T-helper 17 cell (primary cell): ENCODE data around the gene RHBDL1. TPM values are rescaled to one million over a fixed set of nuclear protein-coding genes. Genes with fewer than 3 reads are reported as not detected.

ENCODE experiments used
- ATAC-seq: fragments of 150-1000 bp; cut with Tn5 transposase; 2 replicates; pipeline ENCODE4 v1.10.0; 2021; ENCODE audit warnings: mild to moderate bottlenecking, moderate library complexity
- DNase-seq, 3 donors: peaks; one replicate each; pipeline versions ENCODE4 v3.0.0 to v3.0.0-alpha.2; 2020 to 2021
- H3K9me3 ChIP-seq: one replicate; pipeline ENCODE4 v1.7.0; 2013; ENCODE audit warnings: low read length, mild to moderate bottlenecking; ENCODE audit not compliant: control insufficient read depth, poor library complexity, severe bottlenecking
- H3K27ac Mint-ChIP-seq: one replicate; pipeline ENCODE4 v1.8.0; 2022; ENCODE audit warnings: mild to moderate bottlenecking, moderate library complexity, mixed read lengths
- H3K27me3 Mint-ChIP-seq: one replicate; pipeline ENCODE4 v1.8.0; 2022; ENCODE audit warnings: mixed read lengths
- H3K36me3 Mint-ChIP-seq: one replicate; pipeline ENCODE4 v1.8.0; 2022; ENCODE audit warnings: low read depth, mixed read lengths
- H3K4me1 Mint-ChIP-seq: one replicate; pipeline ENCODE4 v1.8.0; 2022; ENCODE audit warnings: mild to moderate bottlenecking, mixed read lengths
- H3K4me3 Mint-ChIP-seq: one replicate; pipeline ENCODE4 v1.8.0; 2022; ENCODE audit warnings: mild to moderate bottlenecking, moderate library complexity, mixed read lengths
- total RNA-seq, 4 donors: library from RNA in 2 of 4; stranded (reverse) in 2 of 4; gene quantifications; one replicate each; pipeline ENCODE4 v1.2.3 and lab custom pipeline; 2022 to 2026

RHBDL1 gene
- total RNA-seq, 2 donors from 2014 or later = 5.7 to 5.9 TPM

DNA sequence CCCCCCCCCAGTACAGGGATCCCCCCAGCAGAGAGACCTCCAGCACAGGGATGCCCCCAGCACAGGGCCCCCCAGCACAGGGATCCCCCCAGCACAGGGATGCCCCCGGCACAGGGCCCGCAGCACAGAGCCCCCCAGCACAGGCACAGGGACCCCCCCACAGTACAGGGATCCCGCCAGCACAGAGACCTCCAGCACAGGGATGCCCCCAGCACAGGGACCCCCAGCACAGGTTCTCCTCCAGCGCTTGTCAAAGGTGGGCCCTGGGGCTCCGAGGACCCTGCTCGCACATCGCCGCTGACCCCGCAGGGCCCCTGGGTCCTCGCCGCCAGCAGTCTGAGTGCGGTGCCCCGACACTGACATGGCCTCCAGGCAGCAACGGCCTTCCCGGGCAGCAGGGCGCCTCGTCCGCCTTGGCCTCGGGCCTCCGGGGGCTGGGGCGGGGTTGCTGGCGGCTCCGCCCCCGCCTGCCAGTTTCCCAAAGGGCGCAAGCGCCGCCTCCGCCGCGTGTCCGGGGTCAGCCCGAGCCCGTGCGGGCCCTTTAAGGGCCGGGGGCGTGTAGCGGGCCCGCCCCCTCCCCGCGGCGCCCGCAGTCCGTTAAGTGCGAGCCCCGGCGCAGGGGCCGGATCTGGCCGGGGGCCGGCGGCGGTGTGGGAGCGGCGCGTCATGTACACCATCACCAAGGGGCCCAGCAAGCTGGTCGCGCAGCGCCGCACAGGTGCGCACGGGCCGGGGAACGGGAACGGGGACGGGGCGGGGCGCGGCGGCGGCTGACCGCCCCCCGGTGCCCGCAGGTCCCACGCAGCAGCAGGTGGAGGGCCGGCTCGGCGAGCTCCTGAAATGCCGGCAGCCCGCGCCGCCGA, 33.9 kb upstream of the RHBDL1 start, which contains the start of gene MCRIP2:
Gene MCRIP2, plus strand, starts transcription at position 503 of the 863 bp plus-strand sequence. Its CDS starts 164 bp downstream, at position 667.
- Mint-ChIP-seq H3K36me3 (peaks cover 2% of the 10 kb centered on the region), H3K4me1 (peaks cover 12% of the 10 kb centered on the region), H3K27me3 (peaks cover 4% of the 10 kb centered on the region), H3K4me3 (peak within 1 kb of the TSS; percentile 76), H3K27ac (peak within 1 kb of the TSS; percentile 41)
- H3K9me3 ChIP-seq = no peaks in the 10 kb centered on the region
- ATAC-seq (peak; percentile 33), DNase-seq (peak in 2 of 3 donors; percentile 52 to 57)

DNA sequence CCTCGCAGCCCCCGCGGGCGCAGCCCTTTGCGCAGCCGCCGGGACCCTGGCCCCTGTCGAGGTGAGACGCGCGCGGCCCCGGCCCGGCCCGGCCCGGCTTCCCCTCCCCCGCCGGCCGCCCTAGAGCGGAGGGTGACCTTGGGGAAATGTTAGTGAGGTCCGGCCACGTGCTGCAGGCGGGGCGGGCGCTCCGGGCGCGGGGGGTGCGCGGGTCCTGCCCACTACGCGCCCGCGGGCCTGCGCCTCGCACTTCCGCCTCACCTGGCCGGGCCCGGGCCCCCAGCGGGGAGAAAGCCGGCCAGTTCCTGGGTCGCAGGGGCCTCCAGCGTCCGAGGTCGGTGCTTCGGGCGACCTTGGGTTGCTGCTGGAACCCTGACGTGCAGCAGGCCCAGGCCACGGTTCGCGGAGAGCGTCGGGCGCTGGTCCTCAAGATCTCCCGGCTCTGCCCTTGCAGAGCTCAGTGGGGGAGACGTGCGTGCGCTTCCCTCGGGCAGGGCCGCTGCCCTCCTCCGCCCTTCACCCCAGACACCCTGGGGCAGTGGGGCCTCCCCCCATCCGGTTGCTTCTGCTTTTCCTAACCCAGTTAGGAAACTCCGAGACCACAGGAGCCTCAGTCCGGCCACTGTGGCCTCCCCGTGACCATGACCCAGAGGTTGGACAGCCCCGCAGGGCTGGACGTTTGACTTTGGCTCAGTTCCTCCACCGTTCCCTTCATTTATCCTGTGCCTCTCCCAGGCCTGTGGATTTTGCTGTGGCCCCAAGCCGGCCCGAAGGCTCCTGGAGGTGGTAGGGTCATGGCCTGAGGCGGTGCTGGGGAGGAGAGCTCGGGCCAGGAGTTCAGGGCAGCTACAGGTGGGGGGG, 33.1 kb upstream of the RHBDL1 start:
- H3K4me3 Mint-ChIP-seq = peak overlapping the region; percentile 76
- peaks cover 9% of the 10 kb centered on the region for H3K4me1 Mint-ChIP-seq
- ATAC-seq (peak; percentile 48), DNase-seq (no peak)
- no peaks in the 10 kb centered on the region for H3K27me3 Mint-ChIP-seq
- no peaks in the 10 kb centered on the region for H3K9me3 ChIP-seq
- peak overlapping the region; percentile 41 for H3K27ac Mint-ChIP-seq
- H3K36me3 Mint-ChIP-seq = no peaks in the 10 kb centered on the region

DNA sequence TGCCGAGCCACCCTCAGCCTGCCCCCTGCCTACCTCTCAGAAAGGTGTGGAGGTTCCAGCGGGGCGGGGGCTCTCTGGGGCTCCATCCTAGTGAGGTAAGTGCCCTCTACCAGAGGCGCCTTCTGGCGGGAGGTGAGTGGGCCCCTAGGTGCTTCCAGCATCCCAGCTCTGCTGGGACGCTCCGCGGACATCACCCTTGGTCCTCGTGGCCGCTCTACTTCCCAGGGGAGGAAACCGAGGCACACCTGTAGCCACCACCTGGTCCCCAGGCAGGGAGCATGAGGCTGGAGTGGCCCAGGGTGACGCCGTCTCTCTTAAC, 32.5 kb upstream of the RHBDL1 start:
- no peak for ATAC-seq
- Mint-ChIP-seq H3K4me3 (peak overlapping the region; percentile 76), H3K27me3 (no peaks in the 10 kb centered on the region), H3K27ac (peak overlapping the region; percentile 41), H3K4me1 (peaks cover 12% of the 10 kb centered on the region), H3K36me3 (no peaks in the 10 kb centered on the region)
- H3K9me3 ChIP-seq = no peaks in the 10 kb centered on the region
- DNase-seq = no peak

DNA sequence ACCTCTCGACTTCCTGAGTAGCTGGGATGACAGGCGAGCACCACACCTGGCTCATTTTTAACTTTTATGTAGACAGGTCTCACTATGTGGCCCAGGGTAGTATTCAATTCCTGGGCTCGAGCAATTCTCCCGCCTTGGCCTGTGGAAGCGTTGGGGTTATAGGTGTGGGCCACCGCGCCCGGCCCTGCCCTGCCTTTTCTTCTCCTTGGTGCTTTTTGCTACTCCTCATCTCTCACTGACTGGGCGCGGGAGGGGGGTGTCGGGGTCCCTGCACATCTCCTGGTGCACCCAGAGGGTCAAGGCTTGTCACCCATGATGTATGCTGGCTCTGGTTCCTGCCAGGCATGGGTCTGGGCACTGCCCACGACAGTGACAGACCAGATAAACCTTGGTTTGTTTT, 30.9 kb upstream of the RHBDL1 start:
- no peaks in the 10 kb centered on the region for H3K36me3 Mint-ChIP-seq
- ATAC-seq (no peak), DNase-seq (no peak)
- peak overlapping the region; percentile 47 for H3K27ac Mint-ChIP-seq
- H3K4me3 Mint-ChIP-seq = no peak overlapping the region
- peaks cover 14% of the 10 kb centered on the region for H3K4me1 Mint-ChIP-seq
- no peaks in the 10 kb centered on the region for H3K27me3 Mint-ChIP-seq
- H3K9me3 ChIP-seq = no peaks in the 10 kb centered on the region

DNA sequence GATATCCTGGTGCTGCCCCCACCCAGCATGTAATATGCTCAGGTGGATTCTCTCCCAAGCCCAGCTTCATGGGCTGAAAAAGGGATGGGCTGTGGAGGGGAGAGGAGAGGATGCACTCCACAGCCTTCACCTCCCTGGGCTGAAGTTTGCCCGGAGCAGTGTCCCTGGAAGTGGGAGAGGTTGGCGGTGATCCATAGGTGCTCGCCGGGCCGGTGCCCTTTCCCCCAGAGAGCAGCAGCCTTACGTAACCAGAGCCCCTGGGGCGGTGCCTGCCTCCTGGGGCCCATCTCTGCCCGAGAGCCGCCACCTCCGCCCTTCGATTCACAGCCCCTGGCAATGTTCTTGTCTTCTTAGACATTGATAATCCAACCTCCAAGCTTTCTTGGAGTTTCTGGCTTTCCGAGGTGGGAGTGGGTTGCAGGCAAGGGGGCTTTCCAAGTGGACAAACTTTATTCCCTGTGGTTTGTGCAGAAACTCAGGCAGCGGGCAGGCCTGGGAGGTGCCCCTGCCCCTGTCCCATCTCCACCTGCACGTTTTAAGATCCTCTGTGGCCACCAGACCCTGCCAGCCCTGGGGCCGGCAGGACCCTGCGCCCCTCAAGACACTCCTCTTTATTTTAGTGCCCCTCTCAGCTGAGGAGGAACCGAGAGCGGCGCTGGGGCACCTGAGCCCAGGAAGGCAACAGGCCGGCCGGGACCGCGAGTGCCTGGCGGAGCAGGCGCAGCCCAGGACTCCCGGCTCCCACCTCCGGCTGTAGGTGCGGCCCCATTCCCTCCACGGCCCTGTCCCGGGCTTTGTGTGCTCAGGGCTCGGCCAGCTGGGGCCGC, 29.4 kb upstream of the RHBDL1 start:
- no peak for ATAC-seq
- Mint-ChIP-seq H3K27me3 (no peaks in the 10 kb centered on the region), H3K4me3 (no peak overlapping the region), H3K4me1 (peaks cover 14% of the 10 kb centered on the region), H3K27ac (no peak overlapping the region), H3K36me3 (no peaks in the 10 kb centered on the region)
- no peaks in the 10 kb centered on the region for H3K9me3 ChIP-seq
- no peak for DNase-seq

DNA sequence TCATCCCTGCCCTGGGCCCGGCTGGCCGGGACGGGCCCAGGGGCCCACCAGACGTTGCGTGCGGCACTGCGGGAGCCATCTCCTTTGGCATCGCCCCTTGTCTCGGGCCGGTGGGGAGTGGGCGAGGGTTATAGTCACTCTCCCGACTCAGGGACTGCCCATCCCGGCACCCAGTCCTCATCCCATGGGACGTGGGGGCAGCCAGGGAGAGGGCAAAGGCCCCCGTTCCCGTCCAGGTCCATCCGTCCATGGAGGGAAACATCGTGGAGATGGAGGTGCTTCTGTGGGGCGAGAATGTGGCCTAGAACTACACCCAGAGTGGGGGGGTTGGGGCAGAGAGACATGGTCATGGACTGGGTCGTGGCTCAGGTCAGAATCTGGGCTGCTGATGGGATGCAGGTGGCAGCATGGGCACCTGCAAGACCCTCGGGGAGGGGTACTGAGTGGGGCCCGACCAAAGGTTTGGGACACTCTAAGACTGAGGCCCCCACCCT, 28.7 kb upstream of the RHBDL1 start:
- H3K27ac Mint-ChIP-seq = no peak overlapping the region
- H3K4me3 Mint-ChIP-seq = no peak overlapping the region
- H3K36me3 Mint-ChIP-seq = no peaks in the 10 kb centered on the region
- no peak for ATAC-seq
- no peaks in the 10 kb centered on the region for H3K27me3 Mint-ChIP-seq
- H3K9me3 ChIP-seq = no peaks in the 10 kb centered on the region
- DNase-seq = no peak
- peaks cover 14% of the 10 kb centered on the region for H3K4me1 Mint-ChIP-seq

DNA sequence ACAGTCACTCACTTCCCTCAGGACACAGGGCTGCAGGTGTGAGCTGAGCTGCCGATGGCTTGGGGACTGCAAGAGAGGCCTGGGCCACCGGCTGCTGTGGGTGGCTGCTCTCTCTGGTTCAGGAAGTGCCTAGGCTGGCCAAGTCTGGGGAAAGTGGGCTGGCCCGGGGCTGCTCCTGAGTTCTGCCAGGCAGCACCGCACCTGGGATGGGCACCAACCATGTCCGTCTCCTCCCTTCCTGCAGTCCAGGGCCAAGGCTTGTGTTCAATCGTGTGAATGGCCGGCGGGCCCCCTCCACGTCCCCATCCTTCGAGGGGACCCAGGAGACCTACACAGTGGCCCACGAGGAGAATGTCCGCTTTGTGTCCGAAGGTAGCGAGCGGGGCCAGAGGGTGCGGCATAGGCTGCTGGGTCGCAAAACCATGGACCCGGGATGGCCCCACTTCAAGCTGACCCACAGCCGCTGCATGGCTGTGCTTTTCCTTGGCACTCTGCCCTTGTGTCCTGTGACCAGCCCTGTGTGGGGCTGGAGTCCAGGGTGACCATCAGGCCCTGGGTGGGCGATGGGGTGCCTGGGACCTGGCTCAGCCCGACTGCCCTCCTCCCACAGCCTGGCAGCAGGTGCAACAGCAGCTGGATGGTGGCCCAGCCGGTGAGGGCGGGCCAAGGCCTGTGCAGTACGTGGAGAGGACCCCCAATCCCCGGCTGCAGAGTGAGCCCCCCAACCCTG, 28.1 kb upstream of the RHBDL1 start:
- Mint-ChIP-seq H3K27ac (no peak overlapping the region), H3K4me1 (peaks cover 14% of the 10 kb centered on the region), H3K27me3 (no peaks in the 10 kb centered on the region), H3K4me3 (no peak overlapping the region), H3K36me3 (no peaks in the 10 kb centered on the region)
- no peaks in the 10 kb centered on the region for H3K9me3 ChIP-seq
- ATAC-seq (no peak), DNase-seq (no peak)

DNA sequence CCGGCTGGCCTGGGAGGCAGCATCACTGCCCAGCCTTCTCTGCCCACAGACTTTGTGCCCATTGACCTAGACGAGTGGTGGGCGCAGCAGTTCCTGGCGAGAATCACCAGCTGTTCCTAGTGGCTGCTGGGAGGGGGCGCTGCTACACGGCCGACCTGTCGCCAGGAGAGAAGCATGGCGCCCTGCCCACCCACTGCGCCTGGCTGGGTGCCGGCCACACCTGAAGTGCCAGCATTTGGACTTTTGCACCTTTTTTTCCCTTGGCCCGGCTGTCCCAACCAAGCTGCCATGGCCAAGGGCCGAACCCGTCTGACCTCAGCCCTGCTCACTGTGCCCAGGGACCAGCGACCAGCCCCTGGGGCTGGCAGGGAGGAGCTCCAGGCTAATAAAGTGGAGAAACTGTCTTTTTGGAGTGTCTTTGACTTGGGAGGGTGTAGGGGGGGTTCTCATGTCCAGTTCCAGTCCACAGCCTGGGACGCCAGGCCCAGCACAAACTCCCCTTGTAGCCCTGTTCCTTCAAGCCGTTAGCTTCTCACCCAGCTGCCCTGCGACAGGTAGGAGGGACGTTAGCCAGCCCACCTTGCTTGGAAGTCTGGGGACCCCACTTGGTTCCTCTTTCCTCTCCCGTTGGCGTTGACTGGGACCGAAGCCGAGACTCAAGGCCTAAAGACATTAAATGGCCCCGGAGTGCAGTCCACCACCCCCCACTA, 27.2 kb upstream of the RHBDL1 start:
- Mint-ChIP-seq H3K36me3 (no peaks in the 10 kb centered on the region), H3K27ac (peak overlapping the region; percentile 39), H3K4me3 (peak overlapping the region; percentile 83), H3K4me1 (peaks cover 14% of the 10 kb centered on the region), H3K27me3 (no peaks in the 10 kb centered on the region)
- ATAC-seq (no peak), DNase-seq (no peak)
- H3K9me3 ChIP-seq = no peaks in the 10 kb centered on the region

DNA sequence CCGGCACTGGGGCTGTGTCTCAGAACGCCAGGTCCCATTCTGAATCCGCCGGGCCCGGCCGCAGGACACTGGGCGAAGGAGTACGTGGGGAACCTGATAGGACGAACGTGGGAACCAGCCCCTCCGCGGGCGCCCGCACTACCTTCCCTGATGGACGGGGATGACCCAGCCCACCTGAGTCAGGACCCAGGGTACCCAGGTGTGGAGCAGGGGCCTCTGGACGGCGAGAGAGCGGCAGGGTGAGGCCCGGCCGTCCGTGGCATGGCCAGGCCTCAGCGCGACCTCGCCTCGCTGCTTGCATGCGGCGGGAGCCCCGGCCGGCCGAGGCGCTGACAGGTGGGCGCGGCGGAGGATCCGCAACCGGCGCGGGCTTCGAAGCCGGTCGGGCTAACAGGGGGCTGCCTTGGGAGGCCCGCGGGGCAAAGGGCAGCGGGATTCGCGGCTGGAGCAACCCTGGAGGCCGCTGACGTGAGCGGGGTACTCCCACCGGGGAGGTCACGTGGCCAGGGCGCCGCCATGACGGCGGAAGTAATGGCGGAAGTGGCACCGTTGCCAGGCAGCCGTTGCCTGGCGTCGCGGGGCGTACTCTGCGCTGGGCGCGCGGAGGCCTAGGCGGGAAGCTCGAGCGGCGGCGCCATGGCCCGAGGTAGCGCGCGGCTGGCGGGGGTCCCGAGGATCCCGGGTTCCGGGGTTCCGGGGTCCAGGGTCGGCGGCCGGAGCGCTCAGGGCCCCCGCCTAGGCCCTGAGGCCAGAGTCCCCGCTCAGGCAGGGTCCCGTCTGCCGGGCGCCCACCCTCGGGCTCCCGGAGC, 26.5 kb upstream of the RHBDL1 start, which contains the start of gene WDR90:
Gene WDR90, plus strand, starts transcription at position 585 of the 809 bp plus-strand sequence. Its CDS starts 52 bp downstream, at position 637.
- no peaks in the 10 kb centered on the region for H3K27me3 Mint-ChIP-seq
- peak; percentile 88 to 92 (median 89) for DNase-seq
- peaks cover 13% of the 10 kb centered on the region for H3K4me1 Mint-ChIP-seq
- H3K9me3 ChIP-seq = no peaks in the 10 kb centered on the region
- H3K36me3 Mint-ChIP-seq = no peaks in the 10 kb centered on the region
- H3K4me3 Mint-ChIP-seq = peak within 1 kb of the TSS; percentile 83
- peak; percentile 97 for ATAC-seq
- peak within 1 kb of the TSS; percentile 39 for H3K27ac Mint-ChIP-seq

DNA sequence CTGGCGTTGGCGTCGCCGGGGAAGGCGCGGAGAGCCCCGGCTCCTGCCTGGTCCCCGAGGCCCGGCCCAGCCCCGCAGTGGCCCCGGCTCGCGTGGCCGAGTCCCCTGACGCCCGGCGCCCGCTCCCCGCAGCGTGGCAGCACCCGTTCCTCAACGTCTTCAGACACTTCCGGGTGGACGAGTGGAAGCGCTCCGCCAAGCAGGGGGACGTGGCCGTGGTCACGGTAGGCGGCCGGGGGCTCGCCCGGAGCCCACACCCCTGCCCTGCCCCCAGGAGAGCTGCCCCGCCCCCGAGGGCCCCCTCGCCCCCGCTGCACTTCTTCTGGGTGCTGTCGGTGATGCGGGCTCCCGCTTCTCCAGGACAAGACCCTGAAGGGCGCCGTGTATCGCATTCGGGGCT, 25.8 kb upstream of the RHBDL1 start:
- Mint-ChIP-seq H3K27me3 (no peaks in the 10 kb centered on the region), H3K27ac (peak overlapping the region; percentile 4), H3K4me1 (peaks cover 8% of the 10 kb centered on the region), H3K4me3 (peak overlapping the region; percentile 78), H3K36me3 (no peaks in the 10 kb centered on the region)
- DNase-seq (no peak), ATAC-seq (peak; percentile 7)
- H3K9me3 ChIP-seq = no peaks in the 10 kb centered on the region

DNA sequence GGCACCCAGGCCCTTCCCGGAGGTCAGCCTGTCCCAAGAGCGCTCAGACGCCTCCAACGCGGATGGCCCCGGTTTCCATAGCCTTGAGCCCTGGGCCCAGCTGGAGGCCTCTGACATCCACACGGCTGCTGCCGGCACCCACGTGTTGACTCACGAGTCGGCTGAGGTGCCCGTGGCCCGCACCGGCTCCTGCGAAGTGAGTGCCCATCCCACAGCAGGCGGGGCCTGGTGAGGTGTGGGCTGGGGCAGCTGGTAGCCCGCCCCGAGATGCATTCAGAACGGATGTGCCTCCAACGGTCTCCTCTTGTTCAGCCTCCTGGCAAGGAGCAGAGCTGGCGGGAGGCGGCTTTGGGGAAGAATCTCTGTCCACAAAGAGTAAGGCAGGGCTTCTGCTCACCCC, 23.6 kb upstream of the RHBDL1 start:
- H3K36me3 Mint-ChIP-seq = no peaks in the 10 kb centered on the region
- ATAC-seq = no peak
- peaks cover 5% of the 10 kb centered on the region for H3K4me1 Mint-ChIP-seq
- no peaks in the 10 kb centered on the region for H3K27me3 Mint-ChIP-seq
- H3K27ac Mint-ChIP-seq = no peak overlapping the region
- no peaks in the 10 kb centered on the region for H3K9me3 ChIP-seq
- DNase-seq = no peak
- peak overlapping the region; percentile 66 for H3K4me3 Mint-ChIP-seq
